K562 (cell line): Measurements from ENCODE around the gene NPEPL1. TPM values are rescaled to one million over a fixed set of nuclear protein-coding genes. Genes with fewer than 3 reads are reported as not detected.

Source experiments
- ARHGAP35 ChIP-seq: fragments of 450-650 bp; IDR thresholded peaks from 2 replicates; pipeline ENCODE4 v1.6.1; 2018; ENCODE audit not compliant: partially characterized antibody
- CBX3 ChIP-seq, 2 experiments: IDR thresholded peaks; 1 replicate in 1 of 2; 2 replicates in 1 of 2; pipeline ENCODE4 v1.6.1; 2012; ENCODE audit warnings: inconsistent platforms in 2 of 2, low read length in 2 of 2, borderline replicate concordance in 1 of 2, control low read depth in 1 of 2
- CC2D1A ChIP-seq: fragments of 450-650 bp; IDR thresholded peaks from 2 replicates; pipeline ENCODE4 v1.6.1; 2017; ENCODE audit warnings: mild to moderate bottlenecking
- HES1 ChIP-seq: fragments of 450-650 bp; IDR thresholded peaks from 2 replicates; pipeline ENCODE4 v1.6.1; 2016; ENCODE audit warnings: low read depth, mild to moderate bottlenecking, moderate library complexity
- HNRNPL ChIP-seq: fragments of 200-400 bp; formaldehyde crosslinking; IDR thresholded peaks from 2 replicates; pipeline ENCODE4 v1.6.1; 2017; ENCODE audit warnings: low read depth, mild to moderate bottlenecking, low read length
- NFYB ChIP-seq: IDR thresholded peaks from 2 replicates; pipeline ENCODE4 v1.6.1; 2011; ENCODE audit warnings: mild to moderate bottlenecking, moderate library complexity; ENCODE audit not compliant: insufficient read length; ENCODE audit errors: extremely low read depth
- RBM39 ChIP-seq: fragments of 200-400 bp; formaldehyde crosslinking; optimal IDR thresholded peaks from 2 replicates; pipeline ENCODE3; 2018; ENCODE audit warnings: low read depth, low read length
- SAFB ChIP-seq: fragments of 200-400 bp; formaldehyde crosslinking; IDR thresholded peaks from 2 replicates; pipeline ENCODE4 v1.6.1; 2017; ENCODE audit warnings: low read depth, low read length, borderline replicate concordance
- XRCC5 ChIP-seq: fragments of 200-400 bp; formaldehyde crosslinking; IDR thresholded peaks from 2 replicates; pipeline ENCODE4 v1.6.1; 2017; ENCODE audit warnings: low read depth, mild to moderate bottlenecking, low read length
- ZKSCAN3 ChIP-seq: fragments of 250-450 bp; sonication (Bioruptor Pico); IDR thresholded peaks from 2 replicates; pipeline ENCODE4 v1.4.0; 2020
- ZNF140 ChIP-seq: fragments of 250-450 bp; sonication (Bioruptor Pico); IDR thresholded peaks from 2 replicates; pipeline ENCODE4 v1.8.0; 2021; ENCODE audit warnings: moderate library complexity, mild to moderate bottlenecking, inconsistent platforms
- ZNF232 ChIP-seq: sonication (generic); formaldehyde crosslinking; IDR thresholded peaks from 2 replicates; pipeline ENCODE4 v1.8.0; 2022; ENCODE audit warnings: mild to moderate bottlenecking, missing genetic modification reagents
- ZNF280A ChIP-seq: fragments of 450-650 bp; IDR thresholded peaks from 2 replicates; pipeline ENCODE4 v1.6.1; 2018; ENCODE audit warnings: mild to moderate bottlenecking, low read depth; ENCODE audit not compliant: partially characterized antibody
- ZNF3 ChIP-seq: fragments of 250-450 bp; sonication (Bioruptor Pico); IDR thresholded peaks from 2 replicates; pipeline ENCODE4 v1.5.0; 2021; ENCODE audit warnings: mild to moderate bottlenecking, moderate library complexity
- ZNF444 ChIP-seq: fragments of 250-450 bp; sonication (Bioruptor Pico); IDR thresholded peaks from 2 replicates; pipeline ENCODE4 v1.4.0; 2020; ENCODE audit warnings: mild to moderate bottlenecking, moderate library complexity
- polyA plus RNA-seq, 8 experiments: library from polyadenylated mRNA; depleted of rRNA in 4 of 8; stranded (reverse) in 5 of 8; unstranded in 3 of 8; fragments of >200 nt; fragmentation: Nextera tagmentation in 2 of 8; fragmentation: Illumina TruSeq in 1 of 8; extraction: Ambion mirVana in 2 of 8; extraction: Trizol in 1 of 8; gene quantifications; 2 replicates each; pipeline versions ENCODE4 v1.2.1 to v1.2.3, GENCODE V29; 2011 to 2014; ENCODE audit warnings: inconsistent platforms in 1 of 8, missing spikeins in 1 of 8
- total RNA-seq, 7 experiments: library from RNA; depleted of rRNA in 6 of 7; stranded (reverse); fragments of >200 nt in 6 of 7; fragmentation: Illumina TruSeq in 2 of 7; extraction: Trizol in 2 of 7; gene quantifications; 2 replicates each; pipeline versions ENCODE4 v1.2.1 to v1.2.3, GENCODE V29; 2011 to 2021; ENCODE audit warnings: low replicate concordance in 1 of 7
- TF ChIP-seq, protein P1 (sequence below): fragments of 250-450 bp; sonication (Bioruptor Pico); IDR thresholded peaks from 2 replicates; pipeline ENCODE4 v1.5.0; 2020; ENCODE audit warnings: mild to moderate bottlenecking, borderline replicate concordance
- TF ChIP-seq, protein P2 (sequence below): fragments of 250-450 bp; sonication (Bioruptor Pico); IDR thresholded peaks from 2 replicates; pipeline ENCODE4 v1.8.0; 2022; ENCODE audit warnings: inconsistent platforms, mild to moderate bottlenecking, moderate library complexity, borderline replicate concordance
- TF ChIP-seq, protein P3 (sequence below): IDR thresholded peaks from 2 replicates; pipeline ENCODE4 v1.6.1; 2014; ENCODE audit warnings: antibody characterized with exemption
- TF ChIP-seq, protein P4 (sequence below): IDR thresholded peaks from 2 replicates; pipeline ENCODE4 v1.6.1; 2016; ENCODE audit warnings: missing genetic modification characterization, missing compliant biosample characterization

Gene NPEPL1
- total and polyA plus RNA-seq, 9 of the 15 experiments (the other 6 are each of a cell fraction or from before 2014, with no cell fraction given): 0.04 to 5.6 (median 0.94) TPM

DNA sequence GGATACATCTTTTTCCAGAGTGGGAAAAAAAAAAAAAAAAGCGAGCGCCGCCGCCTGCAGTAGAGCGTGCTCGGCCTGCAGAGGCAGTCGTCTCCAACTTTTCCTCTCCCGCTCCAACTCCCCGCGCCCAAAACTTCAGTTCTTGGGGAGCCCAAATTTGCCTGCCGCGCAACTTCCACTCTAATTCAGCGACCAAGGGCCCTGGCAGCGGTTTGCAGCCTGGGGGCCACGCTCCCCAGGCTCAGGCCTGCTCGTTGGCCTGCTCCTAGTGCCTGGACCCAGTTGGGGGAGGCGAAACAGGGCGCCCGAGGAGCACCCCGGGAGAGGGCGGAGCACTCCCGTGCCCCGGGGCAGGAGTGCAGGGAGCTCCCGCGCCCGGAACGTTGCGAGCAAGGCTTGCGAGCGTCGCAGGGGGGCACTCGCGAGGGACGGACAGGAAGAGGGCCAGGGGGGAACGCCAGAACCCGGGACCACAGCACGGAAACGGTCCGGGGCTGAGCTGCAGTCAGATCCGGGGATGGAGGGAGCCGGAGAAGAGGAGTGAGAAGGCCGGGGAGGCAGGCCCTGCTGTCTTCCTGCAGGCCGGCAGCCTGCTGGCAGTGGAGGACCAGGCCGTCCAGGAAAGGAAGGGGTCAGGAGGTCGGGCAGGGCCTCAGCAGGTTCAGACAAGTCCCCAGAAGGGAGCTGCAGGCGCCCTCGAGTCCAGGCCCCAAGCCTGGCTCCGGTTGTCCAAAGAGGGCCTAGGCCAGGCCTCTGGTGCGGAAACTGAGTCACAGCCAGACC is 41.6 kb upstream of the NPEPL1 start, which contains the start of gene STX16 (continued):
- TF ChIP-seq, protein P1, sequence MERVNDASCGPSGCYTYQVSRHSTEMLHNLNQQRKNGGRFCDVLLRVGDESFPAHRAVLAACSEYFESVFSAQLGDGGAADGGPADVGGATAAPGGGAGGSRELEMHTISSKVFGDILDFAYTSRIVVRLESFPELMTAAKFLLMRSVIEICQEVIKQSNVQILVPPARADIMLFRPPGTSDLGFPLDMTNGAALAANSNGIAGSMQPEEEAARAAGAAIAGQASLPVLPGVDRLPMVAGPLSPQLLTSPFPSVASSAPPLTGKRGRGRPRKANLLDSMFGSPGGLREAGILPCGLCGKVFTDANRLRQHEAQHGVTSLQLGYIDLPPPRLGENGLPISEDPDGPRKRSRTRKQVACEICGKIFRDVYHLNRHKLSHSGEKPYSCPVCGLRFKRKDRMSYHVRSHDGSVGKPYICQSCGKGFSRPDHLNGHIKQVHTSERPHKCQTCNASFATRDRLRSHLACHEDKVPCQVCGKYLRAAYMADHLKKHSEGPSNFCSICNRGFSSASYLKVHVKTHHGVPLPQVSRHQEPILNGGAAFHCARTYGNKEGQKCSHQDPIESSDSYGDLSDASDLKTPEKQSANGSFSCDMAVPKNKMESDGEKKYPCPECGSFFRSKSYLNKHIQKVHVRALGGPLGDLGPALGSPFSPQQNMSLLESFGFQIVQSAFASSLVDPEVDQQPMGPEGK (CRISPR knock-in tag): no peak; the same call in 1 of the 2 replicates
- TF ChIP-seq ARHGAP35 (no peak), HNRNPL (peak; percentile 98), ZNF280A (no peak), RBM39 (no peak), SAFB (no peak), XRCC5 (peak; percentile 99), HES1 (no peak), ZNF140 (CRISPR knock-in tag) (no peak), NFYB (no peak), ZNF232 (peak; percentile 63; the same call in 1 of the 2 replicates), CBX3 (IDR thresholded peaks at IDR 0.05; ENCODE audit: borderline replicate concordance in 1 of 2, low read length in 2 of 2) (peak; percentile 32 to 93), ZNF444 (CRISPR knock-in tag) (no peak), ZKSCAN3 (CRISPR knock-in tag) (no peak), CC2D1A (0 out of 2 replicates have a peak, but pooled peaks have one; percentile 37), ZNF3 (CRISPR knock-in tag) (no peak)
- TF ChIP-seq, protein P2, sequence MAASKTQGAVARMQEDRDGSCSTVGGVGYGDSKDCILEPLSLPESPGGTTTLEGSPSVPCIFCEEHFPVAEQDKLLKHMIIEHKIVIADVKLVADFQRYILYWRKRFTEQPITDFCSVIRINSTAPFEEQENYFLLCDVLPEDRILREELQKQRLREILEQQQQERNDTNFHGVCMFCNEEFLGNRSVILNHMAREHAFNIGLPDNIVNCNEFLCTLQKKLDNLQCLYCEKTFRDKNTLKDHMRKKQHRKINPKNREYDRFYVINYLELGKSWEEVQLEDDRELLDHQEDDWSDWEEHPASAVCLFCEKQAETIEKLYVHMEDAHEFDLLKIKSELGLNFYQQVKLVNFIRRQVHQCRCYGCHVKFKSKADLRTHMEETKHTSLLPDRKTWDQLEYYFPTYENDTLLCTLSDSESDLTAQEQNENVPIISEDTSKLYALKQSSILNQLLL (CRISPR knock-in tag): no peak
- TF ChIP-seq, protein P3, sequence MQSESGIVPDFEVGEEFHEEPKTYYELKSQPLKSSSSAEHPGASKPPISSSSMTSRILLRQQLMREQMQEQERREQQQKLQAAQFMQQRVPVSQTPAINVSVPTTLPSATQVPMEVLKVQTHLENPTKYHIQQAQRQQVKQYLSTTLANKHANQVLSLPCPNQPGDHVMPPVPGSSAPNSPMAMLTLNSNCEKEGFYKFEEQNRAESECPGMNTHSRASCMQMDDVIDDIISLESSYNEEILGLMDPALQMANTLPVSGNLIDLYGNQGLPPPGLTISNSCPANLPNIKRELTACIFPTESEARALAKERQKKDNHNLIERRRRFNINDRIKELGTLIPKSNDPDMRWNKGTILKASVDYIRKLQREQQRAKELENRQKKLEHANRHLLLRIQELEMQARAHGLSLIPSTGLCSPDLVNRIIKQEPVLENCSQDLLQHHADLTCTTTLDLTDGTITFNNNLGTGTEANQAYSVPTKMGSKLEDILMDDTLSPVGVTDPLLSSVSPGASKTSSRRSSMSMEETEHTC: peak; percentile 36; the same call in 1 of the 2 replicates
- TF ChIP-seq, protein P4, sequence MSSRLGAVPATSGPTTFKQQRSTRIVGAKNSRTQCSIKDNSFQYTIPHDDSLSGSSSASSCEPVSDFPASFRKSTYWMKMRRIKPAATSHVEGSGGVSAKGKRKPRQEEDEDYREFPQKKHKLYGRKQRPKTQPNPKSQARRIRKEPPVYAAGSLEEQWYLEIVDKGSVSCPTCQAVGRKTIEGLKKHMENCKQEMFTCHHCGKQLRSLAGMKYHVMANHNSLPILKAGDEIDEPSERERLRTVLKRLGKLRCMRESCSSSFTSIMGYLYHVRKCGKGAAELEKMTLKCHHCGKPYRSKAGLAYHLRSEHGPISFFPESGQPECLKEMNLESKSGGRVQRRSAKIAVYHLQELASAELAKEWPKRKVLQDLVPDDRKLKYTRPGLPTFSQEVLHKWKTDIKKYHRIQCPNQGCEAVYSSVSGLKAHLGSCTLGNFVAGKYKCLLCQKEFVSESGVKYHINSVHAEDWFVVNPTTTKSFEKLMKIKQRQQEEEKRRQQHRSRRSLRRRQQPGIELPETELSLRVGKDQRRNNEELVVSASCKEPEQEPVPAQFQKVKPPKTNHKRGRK (tag): no peak
